Measurements from ENCODE around the gene ALG2. TPM values are rescaled to one million over a fixed set of nuclear protein-coding genes. Genes with fewer than 3 reads are reported as not detected.

Gene ALG2
- total and polyA plus RNA-seq, 2 experiments from 2014 or later: 31.5 to 39.7 TPM

- no peaks in the 10 kb centered on the region for H4K20me1 ChIP-seq (replicated peaks; ENCODE audit: insufficient read depth)
- H3F3A ChIP-seq (replicated peaks; ENCODE audit: low read depth): no peaks in the 10 kb centered on the region
- no peaks in the 10 kb centered on the region for H3K9me3 Mint-ChIP-seq
- H3K27ac Mint-ChIP-seq: no peak overlapping the region
- TF ChIP-seq JUNB (IDR thresholded peaks at IDR 0.05; ENCODE audit: unreplicated experiment) (no peak), ZNF331 (CRISPR knock-in tag; IDR thresholded peaks at IDR 0.05; ENCODE audit: low read depth) (no peak), ZNF114 (CRISPR knock-in tag; IDR thresholded peaks at IDR 0.05) (no peak), EZH2phosphoT487 (IDR thresholded peaks at IDR 0.05; ENCODE audit: unreplicated experiment) (no peak), REST (IDR thresholded peaks at IDR 0.05; ENCODE audit: unreplicated experiment) (no peak), ETS1 (IDR thresholded peaks at IDR 0.05) (no peak), CTCF (conservative IDR thresholded peaks at IDR 0.05; ENCODE audit: low read depth in 2 of 2) (no peak), EZH2 (IDR thresholded peaks at IDR 0.05; ENCODE audit: low read depth, unreplicated experiment) (no peak), NANOG (IDR thresholded peaks at IDR 0.05; ENCODE audit: borderline replicate concordance) (no peak), CREB1 (CRISPR knock-in tag; IDR thresholded peaks at IDR 0.05; ENCODE audit: low read depth) (no peak), ZNF462 (CRISPR knock-in tag; IDR thresholded peaks at IDR 0.05) (no peak), POLR2AphosphoS5 (IDR thresholded peaks at IDR 0.05; ENCODE audit: low read depth) (no peak), STAT1 (IDR thresholded peaks at IDR 0.05; ENCODE audit: unreplicated experiment) (no peak)
- H3K36me3 Mint-ChIP-seq (ENCODE audit: low read depth): no peaks in the 10 kb centered on the region
- ATAC-seq (no peak), DNase-seq (ENCODE audit: low spot score) (no peak)
- peaks cover 9% of the 10 kb centered on the region for H3K4me1 ChIP-seq (ENCODE audit: insufficient read depth)
- no peak overlapping the region for H3K27ac ChIP-seq (ENCODE audit: low read depth)
- peaks cover 4% of the 10 kb centered on the region for H3K27me3 Mint-ChIP-seq (ENCODE audit: insufficient read depth, low read depth, poor library complexity)
- no peak overlapping the region for H3K4me3 Mint-ChIP-seq
- H2AFZ ChIP-seq: no peak overlapping the region
- H3K79me2 ChIP-seq (replicated peaks; ENCODE audit: insufficient read depth): no peaks in the 10 kb centered on the region
- H3K9me2 ChIP-seq (ENCODE audit: insufficient read depth): no peaks in the 10 kb centered on the region
- no peaks in the 10 kb centered on the region for H3K27me3 ChIP-seq (ENCODE audit: insufficient read depth)
- no peak overlapping the region for H3K4me3 ChIP-seq
- H3K4me2 ChIP-seq: no peak overlapping the region
- no peaks in the 10 kb centered on the region for H3K36me3 ChIP-seq (ENCODE audit: insufficient read depth)
- peaks cover 14% of the 10 kb centered on the region for H3K4me1 Mint-ChIP-seq
Observed at GRCh38 chr9:99257723-99258389, 36.1 kb upstream of the ALG2 start.
